ENCODE results near the gene RTN4RL2. TPM values are rescaled to one million over a fixed set of nuclear protein-coding genes. Genes with fewer than 3 reads are reported as not detected.

The RTN4RL2 gene
- total RNA-seq, 1 donor from 2014 or later: 3.2 TPM

- intact Hi-C loops (cut with DNase I): no loop called here
Measured at GRCh38 chr11:57499413-57499982, 39.2 kb downstream of the RTN4RL2 start.

GRCh38 chr11:57499983-57500461 is 39.7 kb downstream of the RTN4RL2 start:
- TF ChIP-seq, protein P1, sequence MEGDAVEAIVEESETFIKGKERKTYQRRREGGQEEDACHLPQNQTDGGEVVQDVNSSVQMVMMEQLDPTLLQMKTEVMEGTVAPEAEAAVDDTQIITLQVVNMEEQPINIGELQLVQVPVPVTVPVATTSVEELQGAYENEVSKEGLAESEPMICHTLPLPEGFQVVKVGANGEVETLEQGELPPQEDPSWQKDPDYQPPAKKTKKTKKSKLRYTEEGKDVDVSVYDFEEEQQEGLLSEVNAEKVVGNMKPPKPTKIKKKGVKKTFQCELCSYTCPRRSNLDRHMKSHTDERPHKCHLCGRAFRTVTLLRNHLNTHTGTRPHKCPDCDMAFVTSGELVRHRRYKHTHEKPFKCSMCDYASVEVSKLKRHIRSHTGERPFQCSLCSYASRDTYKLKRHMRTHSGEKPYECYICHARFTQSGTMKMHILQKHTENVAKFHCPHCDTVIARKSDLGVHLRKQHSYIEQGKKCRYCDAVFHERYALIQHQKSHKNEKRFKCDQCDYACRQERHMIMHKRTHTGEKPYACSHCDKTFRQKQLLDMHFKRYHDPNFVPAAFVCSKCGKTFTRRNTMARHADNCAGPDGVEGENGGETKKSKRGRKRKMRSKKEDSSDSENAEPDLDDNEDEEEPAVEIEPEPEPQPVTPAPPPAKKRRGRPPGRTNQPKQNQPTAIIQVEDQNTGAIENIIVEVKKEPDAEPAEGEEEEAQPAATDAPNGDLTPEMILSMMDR (IDR thresholded peaks at IDR 0.05): no peak
- no peak for ATAC-seq
- Histone ChIP-seq H3K4me1 (peaks cover 22% of the 10 kb centered on the region), H3K9me3 (no peaks in the 10 kb centered on the region), H3K36me3 (no peaks in the 10 kb centered on the region), H3K27me3 (no peaks in the 10 kb centered on the region), H3K27ac (peak overlapping the region; percentile 78), H3K4me3 (peak overlapping the region; percentile 37)
- no peak for DNase-seq
- intact Hi-C loops (cut with DNase I): no loop called here

More at GRCh38 chr11:57499413-57499982, 39.2 kb downstream of the RTN4RL2 start:
- H3K9me3 ChIP-seq: no peaks in the 10 kb centered on the region
- ATAC-seq (peak; percentile 100), DNase-seq (peak; percentile 97)
- TF ChIP-seq, protein P1 (IDR thresholded peaks at IDR 0.05): no peak
- H3K36me3 ChIP-seq: no peaks in the 10 kb centered on the region
- H3K27me3 ChIP-seq: no peaks in the 10 kb centered on the region
- H3K4me1 ChIP-seq: peaks cover 22% of the 10 kb centered on the region
- H3K4me3 ChIP-seq: peak overlapping the region; percentile 37
- peak overlapping the region; percentile 78 for H3K27ac ChIP-seq

DNA sequence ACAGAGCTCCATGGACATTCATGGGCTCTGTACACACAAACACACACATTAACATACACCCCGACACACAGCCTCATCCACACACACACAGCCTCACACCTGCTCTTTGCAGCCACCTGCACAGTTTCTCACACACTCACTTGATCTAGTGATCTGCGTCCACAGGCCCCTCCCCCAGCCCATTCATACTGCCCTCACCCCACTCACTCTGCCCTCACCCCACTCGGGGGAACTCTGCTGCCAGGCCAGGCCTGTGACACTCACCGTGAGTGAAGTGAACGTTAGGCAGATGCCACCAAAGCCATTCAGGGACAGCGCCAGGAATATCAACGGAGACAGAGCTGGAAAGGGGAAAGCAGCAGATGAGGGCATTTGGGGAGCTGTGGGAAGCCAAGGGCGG is 40.2 kb downstream of the RTN4RL2 start:
- H3K27ac ChIP-seq: peak overlapping the region; percentile 78
- ATAC-seq: no peak
- intact Hi-C loops (cut with DNase I): no loop called here
- H3K9me3 ChIP-seq: no peaks in the 10 kb centered on the region
- DNase-seq: no peak
- no peak overlapping the region for H3K4me3 ChIP-seq
- H3K4me1 ChIP-seq: peaks cover 22% of the 10 kb centered on the region
- H3K27me3 ChIP-seq: no peaks in the 10 kb centered on the region
- H3K36me3 ChIP-seq: no peaks in the 10 kb centered on the region
- TF ChIP-seq, protein P1 (IDR thresholded peaks at IDR 0.05): no peak

- intact Hi-C loops (cut with DNase I): no loop called here
- Histone ChIP-seq H3K27me3 (no peaks in the 10 kb centered on the region), H3K36me3 (no peaks in the 10 kb centered on the region), H3K27ac (no peak overlapping the region), H3K9me3 (no peaks in the 10 kb centered on the region), H3K4me1 (peaks cover 22% of the 10 kb centered on the region), H3K4me3 (no peak overlapping the region)
- ATAC-seq (no peak), DNase-seq (no peak)
- TF ChIP-seq, protein P1 (IDR thresholded peaks at IDR 0.05): no peak
Measured at GRCh38 chr11:57500926-57501325, 40.6 kb downstream of the RTN4RL2 start.

GRCh38 chr11:57501953-57502352 is 41.6 kb downstream of the RTN4RL2 start:
- ATAC-seq (no peak), DNase-seq (no peak)
- Histone ChIP-seq H3K4me3 (no peak overlapping the region), H3K27ac (no peak overlapping the region), H3K4me1 (peaks cover 22% of the 10 kb centered on the region), H3K9me3 (no peaks in the 10 kb centered on the region), H3K27me3 (no peaks in the 10 kb centered on the region), H3K36me3 (no peaks in the 10 kb centered on the region)
- intact Hi-C loops (cut with DNase I): no loop called here
- TF ChIP-seq, protein P1 (IDR thresholded peaks at IDR 0.05): no peak

Data from upper lobe of right lung (tissue), 1 donor.